ENCODE measurements around the gene UCP2. TPM values are rescaled to one million over a fixed set of nuclear protein-coding genes. Genes with fewer than 3 reads are reported as not detected.

The UCP2 gene
- total and polyA plus RNA-seq, 9 of the 15 experiments (the other 6 are each of a cell fraction or from before 2014, with no cell fraction given), result 19.2 to 216 (median 87.9) TPM

DNA sequence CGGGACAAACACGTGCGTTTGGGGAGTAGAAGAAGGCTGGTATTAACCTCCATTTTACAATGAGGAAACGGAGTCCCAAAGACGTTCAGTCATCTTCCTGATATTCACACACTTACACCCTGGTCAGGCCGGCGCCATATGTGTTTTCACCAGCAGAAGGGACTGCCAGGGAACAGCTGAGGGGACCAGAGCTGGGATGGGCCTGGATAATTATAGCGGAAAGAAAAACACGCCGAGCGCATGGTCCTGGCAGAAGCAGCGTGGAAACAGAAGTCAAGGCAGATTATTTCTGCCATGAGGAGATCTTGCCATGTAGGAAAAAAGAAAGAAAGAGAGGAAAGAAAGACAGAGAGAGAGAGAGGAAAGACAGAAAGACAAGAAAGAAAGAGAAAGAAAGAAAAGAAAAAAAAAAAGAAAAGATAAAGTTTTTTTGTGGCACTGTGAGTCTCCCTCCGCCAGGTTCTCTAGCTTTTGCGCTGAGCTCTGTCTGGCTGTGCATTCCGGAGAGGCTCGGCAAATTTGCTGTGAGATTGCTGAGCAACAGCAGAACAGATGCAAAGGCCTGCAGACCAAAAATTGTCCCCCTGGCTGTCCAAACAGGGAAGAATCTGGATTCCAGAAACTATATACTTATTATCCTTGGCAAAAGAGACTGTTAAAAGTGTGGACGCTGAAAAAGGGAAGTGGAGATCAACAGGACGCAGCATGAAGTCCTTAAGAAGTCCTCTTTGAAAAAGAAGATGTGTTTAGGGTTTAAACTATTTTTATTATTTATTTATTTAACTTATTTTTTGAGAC, 1.3 kb upstream of the UCP2 start (continued):
- TF ChIP-seq, protein P1, sequence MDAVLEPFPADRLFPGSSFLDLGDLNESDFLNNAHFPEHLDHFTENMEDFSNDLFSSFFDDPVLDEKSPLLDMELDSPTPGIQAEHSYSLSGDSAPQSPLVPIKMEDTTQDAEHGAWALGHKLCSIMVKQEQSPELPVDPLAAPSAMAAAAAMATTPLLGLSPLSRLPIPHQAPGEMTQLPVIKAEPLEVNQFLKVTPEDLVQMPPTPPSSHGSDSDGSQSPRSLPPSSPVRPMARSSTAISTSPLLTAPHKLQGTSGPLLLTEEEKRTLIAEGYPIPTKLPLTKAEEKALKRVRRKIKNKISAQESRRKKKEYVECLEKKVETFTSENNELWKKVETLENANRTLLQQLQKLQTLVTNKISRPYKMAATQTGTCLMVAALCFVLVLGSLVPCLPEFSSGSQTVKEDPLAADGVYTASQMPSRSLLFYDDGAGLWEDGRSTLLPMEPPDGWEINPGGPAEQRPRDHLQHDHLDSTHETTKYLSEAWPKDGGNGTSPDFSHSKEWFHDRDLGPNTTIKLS (IDR thresholded peaks at IDR 0.05; ENCODE audit: borderline replicate concordance, low read depth), result 0 out of 2 replicates have a peak, but pooled peaks have one; percentile 17
- TF ChIP-seq LARP7 (IDR thresholded peaks at IDR 0.05) (no peak), SLC30A9 (CRISPR knock-in tag; IDR thresholded peaks at IDR 0.05) (no peak), ILK (tag; IDR thresholded peaks at IDR 0.05; ENCODE audit: borderline replicate concordance, low read depth) (no peak), POLR2AphosphoS5 (IDR thresholded peaks at IDR 0.05; ENCODE audit: control insufficient read depth, insufficient read depth, low read depth, low read length) (no peak), MCM5 (IDR thresholded peaks at IDR 0.05; ENCODE audit: low read depth) (no peak), MTF1 (CRISPR knock-in tag; IDR thresholded peaks at IDR 0.05; ENCODE audit: borderline replicate concordance) (0 out of 2 replicates have a peak, but pooled peaks have one; percentile 56), ZNF717 (CRISPR knock-in tag; IDR thresholded peaks at IDR 0.05) (0 out of 2 replicates have a peak, but pooled peaks have one; percentile 14), TSC22D4 (tag; IDR thresholded peaks at IDR 0.05) (no peak), CBX5 (IDR thresholded peaks at IDR 0.05; ENCODE audit: borderline replicate concordance, low read depth) (no peak), HDAC2 (IDR thresholded peaks at IDR 0.05) (no peak), ZNF165 (CRISPR knock-in tag; IDR thresholded peaks at IDR 0.05; ENCODE audit: borderline replicate concordance) (no peak), ZFPM2 (CRISPR knock-in tag; IDR thresholded peaks at IDR 0.05) (peak; percentile 88; the same call in 1 of the 2 replicates), EWSR1 (IDR thresholded peaks at IDR 0.05; ENCODE audit: borderline replicate concordance, low read depth, partially characterized antibody) (no peak), ZKSCAN1 (IDR thresholded peaks at IDR 0.05; ENCODE audit: low read depth, low read length) (no peak), KDM5B (IDR thresholded peaks at IDR 0.05; ENCODE audit: insufficient replicate concordance, low read depth, low read length) (no peak), NRF1 (conservative IDR thresholded peaks at IDR 0.05 in 1 of 2, IDR thresholded peaks at IDR 0.05 in 1 of 2) (no peak), PML (IDR thresholded peaks at IDR 0.05; ENCODE audit: low read length) (no peak)
- TF ChIP-seq, protein P2, sequence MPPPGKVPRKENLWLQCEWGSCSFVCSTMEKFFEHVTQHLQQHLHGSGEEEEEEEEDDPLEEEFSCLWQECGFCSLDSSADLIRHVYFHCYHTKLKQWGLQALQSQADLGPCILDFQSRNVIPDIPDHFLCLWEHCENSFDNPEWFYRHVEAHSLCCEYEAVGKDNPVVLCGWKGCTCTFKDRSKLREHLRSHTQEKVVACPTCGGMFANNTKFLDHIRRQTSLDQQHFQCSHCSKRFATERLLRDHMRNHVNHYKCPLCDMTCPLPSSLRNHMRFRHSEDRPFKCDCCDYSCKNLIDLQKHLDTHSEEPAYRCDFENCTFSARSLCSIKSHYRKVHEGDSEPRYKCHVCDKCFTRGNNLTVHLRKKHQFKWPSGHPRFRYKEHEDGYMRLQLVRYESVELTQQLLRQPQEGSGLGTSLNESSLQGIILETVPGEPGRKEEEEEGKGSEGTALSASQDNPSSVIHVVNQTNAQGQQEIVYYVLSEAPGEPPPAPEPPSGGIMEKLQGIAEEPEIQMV (tag; conservative IDR thresholded peaks at IDR 0.05; ENCODE audit: low read depth), result peak; percentile 71
- TF ChIP-seq, protein P3, sequence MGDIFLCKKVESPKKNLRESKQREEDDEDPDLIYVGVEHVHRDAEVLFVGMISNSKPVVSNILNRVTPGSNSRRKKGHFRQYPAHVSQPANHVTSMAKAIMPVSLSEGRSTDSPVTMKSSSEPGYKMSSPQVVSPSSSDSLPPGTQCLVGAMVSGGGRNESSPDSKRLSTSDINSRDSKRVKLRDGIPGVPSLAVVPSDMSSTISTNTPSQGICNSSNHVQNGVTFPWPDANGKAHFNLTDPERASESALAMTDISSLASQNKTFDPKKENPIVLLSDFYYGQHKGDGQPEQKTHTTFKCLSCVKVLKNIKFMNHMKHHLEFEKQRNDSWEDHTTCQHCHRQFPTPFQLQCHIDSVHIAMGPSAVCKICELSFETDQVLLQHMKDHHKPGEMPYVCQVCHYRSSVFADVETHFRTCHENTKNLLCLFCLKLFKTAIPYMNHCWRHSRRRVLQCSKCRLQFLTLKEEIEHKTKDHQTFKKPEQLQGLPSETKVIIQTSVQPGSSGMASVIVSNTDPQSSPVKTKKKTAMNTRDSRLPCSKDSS (IDR thresholded peaks at IDR 0.05; ENCODE audit: low read depth, partially characterized antibody), result no peak
- TF ChIP-seq, protein P4, sequence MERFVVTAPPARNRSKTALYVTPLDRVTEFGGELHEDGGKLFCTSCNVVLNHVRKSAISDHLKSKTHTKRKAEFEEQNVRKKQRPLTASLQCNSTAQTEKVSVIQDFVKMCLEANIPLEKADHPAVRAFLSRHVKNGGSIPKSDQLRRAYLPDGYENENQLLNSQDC (CRISPR knock-in tag; IDR thresholded peaks at IDR 0.05), result no peak
- TF ChIP-seq, protein P5, sequence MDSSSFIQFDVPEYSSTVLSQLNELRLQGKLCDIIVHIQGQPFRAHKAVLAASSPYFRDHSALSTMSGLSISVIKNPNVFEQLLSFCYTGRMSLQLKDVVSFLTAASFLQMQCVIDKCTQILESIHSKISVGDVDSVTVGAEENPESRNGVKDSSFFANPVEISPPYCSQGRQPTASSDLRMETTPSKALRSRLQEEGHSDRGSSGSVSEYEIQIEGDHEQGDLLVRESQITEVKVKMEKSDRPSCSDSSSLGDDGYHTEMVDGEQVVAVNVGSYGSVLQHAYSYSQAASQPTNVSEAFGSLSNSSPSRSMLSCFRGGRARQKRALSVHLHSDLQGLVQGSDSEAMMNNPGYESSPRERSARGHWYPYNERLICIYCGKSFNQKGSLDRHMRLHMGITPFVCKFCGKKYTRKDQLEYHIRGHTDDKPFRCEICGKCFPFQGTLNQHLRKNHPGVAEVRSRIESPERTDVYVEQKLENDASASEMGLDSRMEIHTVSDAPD (CRISPR knock-in tag; IDR thresholded peaks at IDR 0.05), result no peak

Data from K562 (cell line).